Keratinocyte (primary cell): ENCODE measurements around the gene RSPO3. TPM values are rescaled to one million over a fixed set of nuclear protein-coding genes. Genes with fewer than 3 reads are reported as not detected.

Experiments
- DNase-seq: peaks from one replicate; pipeline ENCODE4 v3.0.0-alpha.2; 2011; ENCODE audit warnings: low read depth, missing footprints, low spot score
- FAIRE-seq: peaks from 2 replicates; lab custom pipeline; 2011; peaks lifted over from hg19 to GRCh38; lab: Jason Lieb, UNC
- H2AFZ ChIP-seq: 2 replicates; pipeline ENCODE4 v1.6.0; 2012; ENCODE audit warnings: low read length, control low read depth, inconsistent platforms; ENCODE audit not compliant: control insufficient read depth
- H3K27ac ChIP-seq: 2 replicates; pipeline ENCODE4 v1.5.1; 2011; ENCODE audit warnings: low read length; ENCODE audit not compliant: control insufficient read depth, insufficient read depth
- H3K27me3 ChIP-seq: 3 replicates; pipeline ENCODE4 v1.6.0; 2011; ENCODE audit warnings: low read length; ENCODE audit not compliant: control insufficient read depth, insufficient read depth; ENCODE audit errors: extremely low read depth
- H3K36me3 ChIP-seq, 2 experiments: 2 replicates in 1 of 2; 3 replicates in 1 of 2; pipeline ENCODE4 v1.5.1; 2011; ENCODE audit warnings: low read length in 2 of 2, mild to moderate bottlenecking in 1 of 2; ENCODE audit not compliant: control insufficient read depth in 2 of 2, insufficient read depth in 2 of 2; ENCODE audit errors: extremely low read depth in 1 of 2
- H3K4me1 ChIP-seq: 3 replicates; pipeline ENCODE4 v1.5.1; 2011; ENCODE audit warnings: low read length; ENCODE audit not compliant: control insufficient read depth, insufficient read depth; ENCODE audit errors: extremely low read depth
- H3K4me2 ChIP-seq: 3 replicates; pipeline ENCODE4 v1.6.0; 2011; ENCODE audit warnings: low read depth, low read length; ENCODE audit not compliant: control insufficient read depth, insufficient read depth; ENCODE audit errors: extremely low read depth
- H3K4me3 ChIP-seq, 3 experiments: fragments of 200-600 bp in 1 of 3; sonication (generic) in 1 of 3; 2 replicates in 2 of 3; 3 replicates in 1 of 3; pipeline ENCODE4 v1.5.1; 2011 to 2016; ENCODE audit warnings: low read length in 3 of 3, mild to moderate bottlenecking in 3 of 3, control low read depth in 2 of 3, inconsistent platforms in 1 of 3, low read depth in 1 of 3, mixed read lengths in 1 of 3, mixed run types in 1 of 3, moderate library complexity in 1 of 3; ENCODE audit not compliant: control insufficient read depth in 2 of 3, insufficient read depth in 2 of 3; ENCODE audit errors: extremely low read depth in 1 of 3
- H3K79me2 ChIP-seq: 2 replicates; pipeline ENCODE4 v1.6.0; 2012; ENCODE audit warnings: low read length; ENCODE audit not compliant: control insufficient read depth, insufficient read depth
- H3K9ac ChIP-seq: 3 replicates; pipeline ENCODE4 v1.6.0; 2011; ENCODE audit warnings: low read length; ENCODE audit not compliant: control insufficient read depth, insufficient read depth; ENCODE audit errors: extremely low read depth
- H3K9me1 ChIP-seq: 3 replicates; pipeline ENCODE4 v1.6.0; 2011; ENCODE audit warnings: low read length; ENCODE audit not compliant: control insufficient read depth, insufficient read depth; ENCODE audit errors: extremely low read depth
- H3K9me3 ChIP-seq: 2 replicates; pipeline ENCODE4 v1.5.1; 2012; ENCODE audit warnings: low read depth, low read length; ENCODE audit not compliant: control insufficient read depth
- H4K20me1 ChIP-seq: 3 replicates; pipeline ENCODE4 v1.6.0; 2011; ENCODE audit warnings: low read length; ENCODE audit not compliant: control insufficient read depth, insufficient read depth; ENCODE audit errors: extremely low read depth
- EZH2 ChIP-seq: IDR thresholded peaks from one replicate; pipeline ENCODE4 v1.6.1; 2012; ENCODE audit warnings: inconsistent platforms, mild to moderate bottlenecking, low read length, moderate library complexity
- dilution Hi-C: fragments of 300-500 bp; cut with MboI; formaldehyde crosslinking; loops from one replicate; pipeline ENCODE4 v1.7.0; 2020; ENCODE audit warnings: low sequenced_read_pairs; ENCODE audit not compliant: extremely low pct_ligation_motif_present
- polyA plus RNA-seq, 5 experiments: library from polyadenylated mRNA; depleted of rRNA in 3 of 5; stranded (reverse) in 3 of 5; stranded (forward) in 1 of 5; unstranded in 1 of 5; fragments of >200 nt; gene quantifications; 1 replicate in 1 of 5; 2 replicates in 3 of 5; 3 replicates in 1 of 5; pipeline versions ENCODE4 v1.2.1 to v1.2.3, GENCODE V29; 2011 to 2012; ENCODE audit warnings: missing spikeins in 2 of 5, low read depth in 1 of 5, low replicate concordance in 1 of 5
- TF ChIP-seq, protein P1 (sequence below), 3 experiments: IDR thresholded peaks in 1 of 3; conservative IDR thresholded peaks in 1 of 3; optimal IDR thresholded peaks in 1 of 3; 2 replicates in 2 of 3; 3 replicates in 1 of 3; pipeline versions ENCODE3 to v1.5.1; 2011; ENCODE audit warnings: low read length in 3 of 3, mild to moderate bottlenecking in 3 of 3, moderate library complexity in 2 of 3, control low read depth in 1 of 3, inconsistent platforms in 1 of 3; ENCODE audit not compliant: insufficient read depth in 2 of 3; ENCODE audit errors: extremely low read depth in 1 of 3

The RSPO3 gene
- polyA plus RNA-seq, 1 donor (not counting 4 experiments of a cell fraction or from before 2014, with no cell fraction given), result not detected

GRCh38 chr6:127185437-127185995 is 67.0 kb downstream of the RSPO3 start:
- H3K4me1 ChIP-seq, result no peaks in the 10 kb centered on the region
- H2AFZ ChIP-seq, result no peak overlapping the region
- no peaks in the 10 kb centered on the region for H3K9me3 ChIP-seq
- no peaks in the 10 kb centered on the region for H3K9me1 ChIP-seq
- H3K36me3 ChIP-seq, result no peaks in the 10 kb centered on the region
- no peak overlapping the region for H3K27ac ChIP-seq
- H3K27me3 ChIP-seq, result no peaks in the 10 kb centered on the region
- H3K4me2 ChIP-seq, result no peak overlapping the region
- no peak overlapping the region for H3K9ac ChIP-seq
- H3K79me2 ChIP-seq, result no peaks in the 10 kb centered on the region
- no peaks in the 10 kb centered on the region for H4K20me1 ChIP-seq
- no peak for FAIRE-seq
- dilution Hi-C loops, result no loop called here
- TF ChIP-seq EZH2, result no peak
- TF ChIP-seq, protein P1, sequence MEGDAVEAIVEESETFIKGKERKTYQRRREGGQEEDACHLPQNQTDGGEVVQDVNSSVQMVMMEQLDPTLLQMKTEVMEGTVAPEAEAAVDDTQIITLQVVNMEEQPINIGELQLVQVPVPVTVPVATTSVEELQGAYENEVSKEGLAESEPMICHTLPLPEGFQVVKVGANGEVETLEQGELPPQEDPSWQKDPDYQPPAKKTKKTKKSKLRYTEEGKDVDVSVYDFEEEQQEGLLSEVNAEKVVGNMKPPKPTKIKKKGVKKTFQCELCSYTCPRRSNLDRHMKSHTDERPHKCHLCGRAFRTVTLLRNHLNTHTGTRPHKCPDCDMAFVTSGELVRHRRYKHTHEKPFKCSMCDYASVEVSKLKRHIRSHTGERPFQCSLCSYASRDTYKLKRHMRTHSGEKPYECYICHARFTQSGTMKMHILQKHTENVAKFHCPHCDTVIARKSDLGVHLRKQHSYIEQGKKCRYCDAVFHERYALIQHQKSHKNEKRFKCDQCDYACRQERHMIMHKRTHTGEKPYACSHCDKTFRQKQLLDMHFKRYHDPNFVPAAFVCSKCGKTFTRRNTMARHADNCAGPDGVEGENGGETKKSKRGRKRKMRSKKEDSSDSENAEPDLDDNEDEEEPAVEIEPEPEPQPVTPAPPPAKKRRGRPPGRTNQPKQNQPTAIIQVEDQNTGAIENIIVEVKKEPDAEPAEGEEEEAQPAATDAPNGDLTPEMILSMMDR (optimal IDR thresholded peaks at IDR 0.05 in 1 of 3, IDR thresholded peaks at IDR 0.05 in 1 of 3, conservative IDR thresholded peaks at IDR 0.05 in 1 of 3; ENCODE audit: extremely low read depth in 1 of 3, insufficient read depth in 2 of 3, low read length in 3 of 3), result no peak
- H3K4me3 ChIP-seq, result no peak overlapping the region
- DNase-seq, result no peak

GRCh38 chr6:127186889-127187288 is 68.4 kb downstream of the RSPO3 start:
- H3K27me3 ChIP-seq, result no peaks in the 10 kb centered on the region
- no peak overlapping the region for H3K4me3 ChIP-seq
- no peaks in the 10 kb centered on the region for H4K20me1 ChIP-seq
- H2AFZ ChIP-seq, result no peak overlapping the region
- no peak for TF ChIP-seq EZH2
- TF ChIP-seq, protein P1 (optimal IDR thresholded peaks at IDR 0.05 in 1 of 3, IDR thresholded peaks at IDR 0.05 in 1 of 3, conservative IDR thresholded peaks at IDR 0.05 in 1 of 3; ENCODE audit: extremely low read depth in 1 of 3, insufficient read depth in 2 of 3, low read length in 3 of 3), result peak; percentile 63 to 74 (median 70)
- no peak for FAIRE-seq
- no peak overlapping the region for H3K9ac ChIP-seq
- no peak for DNase-seq
- no peaks in the 10 kb centered on the region for H3K9me3 ChIP-seq
- no peaks in the 10 kb centered on the region for H3K9me1 ChIP-seq
- H3K36me3 ChIP-seq, result no peaks in the 10 kb centered on the region
- dilution Hi-C loops, result no loop called here
- H3K27ac ChIP-seq, result no peak overlapping the region
- no peaks in the 10 kb centered on the region for H3K4me1 ChIP-seq
- H3K79me2 ChIP-seq, result no peaks in the 10 kb centered on the region
- no peak overlapping the region for H3K4me2 ChIP-seq
